Panc1 (cell line): ENCODE results near the gene FUT7.

Experiments
- POLR2AphosphoS5 ChIP-seq: IDR thresholded peaks from 2 replicates; pipeline ENCODE4 v1.6.1; 2012; ENCODE audit warnings: mild to moderate bottlenecking, low read depth, low read length, moderate library complexity
- REST ChIP-seq, 2 experiments: IDR thresholded peaks; 2 replicates each; pipeline ENCODE4 v1.6.1; 2011 to 2012; ENCODE audit warnings: low read depth in 2 of 2, control low read depth in 1 of 2, low read length in 1 of 2, mild to moderate bottlenecking in 1 of 2, moderate library complexity in 1 of 2; ENCODE audit not compliant: insufficient read depth in 1 of 2
- SIN3A ChIP-seq: IDR thresholded peaks from 2 replicates; pipeline ENCODE4 v1.6.1; 2012; ENCODE audit warnings: low read depth, mild to moderate bottlenecking, low read length, moderate library complexity, borderline replicate concordance; ENCODE audit not compliant: insufficient read depth
- TF ChIP-seq, protein P1 (sequence below): fragments of 450-650 bp; IDR thresholded peaks from 2 replicates; pipeline ENCODE4 v1.5.1; 2017; ENCODE audit warnings: mild to moderate bottlenecking

- TF ChIP-seq POLR2AphosphoS5 (no peak), SIN3A (no peak), REST (IDR thresholded peaks at IDR 0.05; ENCODE audit: insufficient read depth in 1 of 2, low read depth in 2 of 2, low read length in 1 of 2) (no peak)
- TF ChIP-seq, protein P1, sequence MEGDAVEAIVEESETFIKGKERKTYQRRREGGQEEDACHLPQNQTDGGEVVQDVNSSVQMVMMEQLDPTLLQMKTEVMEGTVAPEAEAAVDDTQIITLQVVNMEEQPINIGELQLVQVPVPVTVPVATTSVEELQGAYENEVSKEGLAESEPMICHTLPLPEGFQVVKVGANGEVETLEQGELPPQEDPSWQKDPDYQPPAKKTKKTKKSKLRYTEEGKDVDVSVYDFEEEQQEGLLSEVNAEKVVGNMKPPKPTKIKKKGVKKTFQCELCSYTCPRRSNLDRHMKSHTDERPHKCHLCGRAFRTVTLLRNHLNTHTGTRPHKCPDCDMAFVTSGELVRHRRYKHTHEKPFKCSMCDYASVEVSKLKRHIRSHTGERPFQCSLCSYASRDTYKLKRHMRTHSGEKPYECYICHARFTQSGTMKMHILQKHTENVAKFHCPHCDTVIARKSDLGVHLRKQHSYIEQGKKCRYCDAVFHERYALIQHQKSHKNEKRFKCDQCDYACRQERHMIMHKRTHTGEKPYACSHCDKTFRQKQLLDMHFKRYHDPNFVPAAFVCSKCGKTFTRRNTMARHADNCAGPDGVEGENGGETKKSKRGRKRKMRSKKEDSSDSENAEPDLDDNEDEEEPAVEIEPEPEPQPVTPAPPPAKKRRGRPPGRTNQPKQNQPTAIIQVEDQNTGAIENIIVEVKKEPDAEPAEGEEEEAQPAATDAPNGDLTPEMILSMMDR: no peak
Measured at GRCh38 chr9:137062384-137062783, 30.5 kb upstream of the FUT7 start.
